ENCODE results near the gene TM9SF4.
A peak's percentile ranks its signal among the peaks of the same experiment; 100 is the strongest.
"Not testable (repeated sequence)": the region's sequence is repeated elsewhere in the genome, so short reads cannot be mapped to it uniquely, and the experiment has no call there.

The TM9SF4 gene

DNA sequence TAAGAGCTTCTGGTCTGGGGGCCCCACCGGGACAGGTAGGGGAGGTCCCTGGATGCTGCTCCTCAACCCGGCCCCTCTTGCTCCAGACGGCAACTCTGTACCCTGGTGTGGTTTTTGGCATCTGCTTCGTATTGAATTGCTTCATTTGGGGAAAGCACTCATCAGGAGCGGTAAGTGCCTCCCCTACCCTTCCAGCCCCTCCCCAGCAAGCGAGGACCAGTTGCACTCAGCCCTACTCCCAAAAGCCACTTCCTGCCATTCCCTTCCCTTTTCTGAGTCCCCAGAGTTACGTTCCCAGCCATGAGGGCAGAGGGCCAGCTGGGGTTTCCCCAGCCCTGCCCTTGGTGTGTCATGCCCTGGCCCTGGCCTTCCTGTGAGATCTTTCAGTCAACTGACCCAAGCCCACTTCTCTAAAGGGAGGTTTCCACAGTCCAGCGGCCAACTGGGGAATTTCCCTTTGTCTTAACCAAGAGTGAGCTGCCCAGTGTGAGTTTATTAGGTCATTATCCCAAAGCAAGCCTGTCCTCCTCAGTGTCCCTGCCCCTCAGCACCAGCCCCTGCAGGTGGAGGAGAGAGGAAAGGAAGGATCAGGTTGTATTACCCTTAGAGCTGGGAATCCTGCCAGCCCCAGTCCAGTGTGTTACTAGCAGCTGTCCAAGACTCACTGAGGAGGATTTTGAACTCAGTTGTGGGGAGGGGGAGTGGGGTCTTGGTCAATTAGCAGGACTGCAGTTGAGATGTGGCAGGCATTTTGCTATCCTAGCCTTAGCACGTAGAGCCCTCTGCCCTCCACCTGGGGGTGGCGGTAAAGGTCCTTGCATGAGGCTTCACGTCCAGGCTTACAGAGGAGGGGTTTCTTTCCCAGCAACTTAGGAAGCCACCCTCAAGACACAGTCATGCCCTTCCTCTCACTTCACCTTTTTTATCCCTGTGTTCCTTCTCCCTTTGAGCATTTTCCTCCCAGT is 45.8 kb downstream of the TM9SF4 start:
- peak in 44 of 56 donors; percentile 9 to 69 (median 34) for DNase-seq

DNA sequence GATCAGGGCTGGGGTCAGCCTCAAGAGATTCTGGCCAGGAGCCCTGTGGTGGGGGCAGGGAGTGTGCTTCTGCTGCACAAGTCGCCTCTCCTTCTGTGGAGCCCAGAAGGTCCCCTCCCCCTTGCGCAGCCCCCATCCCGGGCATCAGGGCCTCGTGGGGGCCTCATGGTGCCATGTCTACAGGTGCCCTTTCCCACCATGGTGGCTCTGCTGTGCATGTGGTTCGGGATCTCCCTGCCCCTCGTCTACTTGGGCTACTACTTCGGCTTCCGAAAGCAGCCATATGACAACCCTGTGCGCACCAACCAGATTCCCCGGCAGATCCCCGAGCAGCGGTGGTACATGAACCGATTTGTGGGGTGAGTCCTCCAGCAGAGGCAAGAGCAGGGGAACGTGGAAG is 48.1 kb downstream of the TM9SF4 start:
- no peak for DNase-seq

DNA sequence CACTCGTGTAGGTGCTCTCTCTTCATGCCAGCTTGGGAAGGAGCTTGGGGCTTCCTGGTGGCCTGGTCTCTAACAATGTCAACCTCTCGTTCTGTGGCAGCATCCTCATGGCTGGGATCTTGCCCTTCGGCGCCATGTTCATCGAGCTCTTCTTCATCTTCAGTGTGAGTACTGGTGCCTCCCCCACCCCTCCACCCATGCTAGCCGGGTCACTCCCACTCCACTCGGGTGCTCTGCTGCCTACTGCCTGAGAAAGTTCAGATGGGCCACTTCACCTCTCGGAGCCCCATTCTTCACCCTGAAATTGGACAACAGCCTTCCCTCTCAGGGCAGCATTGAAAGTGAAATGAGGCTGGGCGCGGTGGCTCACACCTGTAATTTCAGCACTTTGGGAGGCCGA is 48.8 kb downstream of the TM9SF4 start:
- no peak for DNase-seq

DNA sequence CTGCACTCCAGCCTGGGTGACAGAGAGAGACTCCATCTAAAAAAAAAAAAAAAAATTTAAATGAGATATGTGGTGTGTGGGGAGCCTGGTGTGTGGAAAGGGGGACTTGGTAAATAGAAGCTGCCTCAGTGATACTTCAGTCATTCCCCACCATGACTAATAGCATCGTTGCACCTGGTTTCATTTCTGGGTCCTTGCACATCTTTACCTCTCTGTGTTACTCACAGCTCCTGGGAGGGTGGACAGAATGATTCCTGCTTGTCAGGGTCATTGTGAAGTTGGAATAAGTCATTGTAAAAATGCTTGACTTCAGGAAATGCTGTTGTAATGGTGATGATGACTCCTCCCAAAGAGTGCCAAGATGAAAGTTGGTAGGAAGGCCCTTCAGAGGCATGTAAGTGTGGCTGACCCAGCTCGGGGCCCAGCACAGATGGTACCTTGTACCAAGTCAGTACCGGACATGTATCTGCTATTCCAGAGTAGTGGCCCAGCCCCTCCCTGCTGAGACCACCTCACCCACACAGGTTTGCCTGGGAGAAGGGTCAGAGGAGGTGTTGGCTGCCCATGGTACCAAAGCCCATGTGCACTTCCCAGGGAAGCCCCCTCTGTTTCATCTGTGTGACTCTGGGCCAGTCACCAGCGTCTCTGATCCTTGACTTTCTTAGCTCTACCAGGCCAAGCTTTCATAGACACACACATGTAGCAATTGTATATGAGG is 49.6 kb downstream of the TM9SF4 start:
- no peak for DNase-seq

DNA sequence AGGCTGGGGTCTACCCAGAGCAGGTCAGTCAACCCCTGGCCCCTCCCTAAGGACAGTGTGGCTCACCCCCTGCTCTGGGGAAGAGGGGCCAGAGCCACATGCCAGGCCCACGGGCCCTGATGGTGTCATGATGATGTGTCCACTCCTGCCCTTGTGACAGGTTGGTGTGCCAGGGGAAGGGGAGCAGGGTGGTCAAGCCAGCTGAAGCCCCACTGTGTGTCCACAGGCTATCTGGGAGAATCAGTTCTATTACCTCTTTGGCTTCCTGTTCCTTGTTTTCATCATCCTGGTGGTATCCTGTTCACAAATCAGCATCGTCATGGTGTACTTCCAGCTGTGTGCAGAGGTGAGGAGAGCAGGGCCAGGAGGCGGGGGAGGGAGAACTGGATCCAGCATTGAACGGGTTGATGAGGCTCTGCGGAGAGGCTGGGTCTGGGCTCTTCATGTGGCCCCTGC is 50.3 kb downstream of the TM9SF4 start:
- DNase-seq = no peak

DNA sequence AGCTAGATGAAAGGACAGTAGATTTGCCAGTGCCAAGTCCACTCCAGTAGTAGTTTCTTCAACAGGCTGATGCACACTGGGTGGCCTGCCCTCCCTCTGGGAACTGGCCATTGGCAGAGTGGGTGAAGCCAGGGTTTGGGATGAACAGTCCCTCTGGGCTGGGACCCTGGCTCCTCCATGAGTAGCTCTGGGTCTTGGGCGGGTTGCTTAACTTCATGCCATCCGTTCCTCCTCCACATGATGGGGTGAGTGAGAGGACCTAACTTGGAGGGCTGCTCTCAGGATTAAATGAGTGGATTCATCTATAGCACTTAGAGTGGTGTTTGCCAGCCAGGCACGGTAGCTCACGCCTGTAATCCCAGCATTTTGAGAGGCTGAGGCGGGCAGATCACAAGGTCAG is 50.8 kb downstream of the TM9SF4 start:
- DNase-seq = no peak

DNA sequence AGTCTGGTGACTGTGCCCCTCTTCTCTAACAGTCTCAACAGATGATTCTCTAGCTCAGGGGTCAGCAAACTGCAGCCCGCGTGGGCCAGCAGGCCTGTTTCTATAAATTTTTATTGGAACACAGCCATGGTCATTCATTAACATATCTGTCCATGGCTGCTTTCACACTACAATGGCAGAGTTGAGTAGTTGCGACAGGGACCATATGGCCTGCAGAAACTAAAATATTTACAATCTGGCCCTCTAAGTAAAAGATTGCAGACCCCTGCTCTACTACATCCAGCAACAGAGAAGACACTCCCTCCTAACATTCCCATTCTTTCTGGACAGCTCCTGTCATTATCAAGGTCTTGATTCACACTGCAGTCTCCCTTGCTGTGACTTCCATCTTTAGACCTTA is 52.8 kb downstream of the TM9SF4 start:
- DNase-seq = no peak

DNA sequence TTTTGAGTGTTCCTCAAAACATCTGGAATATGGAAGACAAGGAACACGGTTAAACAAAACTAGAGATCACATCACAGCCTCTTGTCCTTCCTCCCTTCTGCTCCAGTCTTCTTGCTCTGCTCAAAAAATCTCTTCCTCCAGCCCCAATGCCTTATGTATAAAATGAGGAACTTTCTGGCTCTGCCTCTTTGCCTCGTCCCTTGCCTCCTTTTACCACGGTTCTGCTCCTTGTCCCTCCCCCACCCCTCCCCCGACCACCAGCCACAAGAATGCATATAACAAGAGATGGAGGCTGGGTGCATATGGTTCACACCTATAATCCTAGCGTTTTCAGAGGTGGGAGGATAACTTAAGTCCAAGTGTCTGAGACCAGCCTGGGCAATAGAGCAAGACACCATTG is 54.4 kb downstream of the TM9SF4 start:
- DNase-seq = no peak

DNA sequence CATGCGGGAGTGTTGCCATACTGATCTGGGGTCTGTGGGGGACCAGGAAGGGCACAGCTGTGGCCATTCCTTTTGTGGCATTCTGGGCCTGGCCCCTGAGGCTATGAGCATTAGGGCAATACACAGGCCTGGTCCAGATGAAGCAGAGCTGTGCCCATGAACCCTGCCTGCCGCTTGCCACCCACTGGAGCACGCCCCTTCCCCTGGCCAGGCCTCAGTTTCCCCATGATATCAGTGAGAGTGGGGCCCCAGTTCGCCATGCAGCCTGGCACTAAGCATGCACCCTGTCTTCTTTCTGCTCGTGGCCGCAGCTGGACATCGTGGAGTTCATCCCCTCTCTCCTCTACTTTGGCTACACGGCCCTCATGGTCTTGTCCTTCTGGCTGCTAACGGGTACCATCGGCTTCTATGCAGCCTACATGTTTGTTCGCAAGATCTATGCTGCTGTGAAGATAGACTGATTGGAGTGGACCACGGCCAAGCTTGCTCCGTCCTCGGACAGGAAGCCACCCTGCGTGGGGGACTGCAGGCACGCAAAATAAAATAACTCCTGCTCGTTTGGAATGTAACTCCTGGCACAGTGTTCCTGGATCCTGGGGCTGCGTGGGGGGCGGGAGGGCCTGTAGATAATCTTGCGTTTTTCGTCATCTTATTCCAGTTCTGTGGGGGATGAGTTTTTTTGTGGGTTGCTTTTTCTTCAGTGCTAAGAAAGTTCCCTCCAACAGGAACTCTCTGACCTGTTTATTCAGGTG is 55.6 kb downstream of the TM9SF4 start:
- no peak for DNase-seq

DNA sequence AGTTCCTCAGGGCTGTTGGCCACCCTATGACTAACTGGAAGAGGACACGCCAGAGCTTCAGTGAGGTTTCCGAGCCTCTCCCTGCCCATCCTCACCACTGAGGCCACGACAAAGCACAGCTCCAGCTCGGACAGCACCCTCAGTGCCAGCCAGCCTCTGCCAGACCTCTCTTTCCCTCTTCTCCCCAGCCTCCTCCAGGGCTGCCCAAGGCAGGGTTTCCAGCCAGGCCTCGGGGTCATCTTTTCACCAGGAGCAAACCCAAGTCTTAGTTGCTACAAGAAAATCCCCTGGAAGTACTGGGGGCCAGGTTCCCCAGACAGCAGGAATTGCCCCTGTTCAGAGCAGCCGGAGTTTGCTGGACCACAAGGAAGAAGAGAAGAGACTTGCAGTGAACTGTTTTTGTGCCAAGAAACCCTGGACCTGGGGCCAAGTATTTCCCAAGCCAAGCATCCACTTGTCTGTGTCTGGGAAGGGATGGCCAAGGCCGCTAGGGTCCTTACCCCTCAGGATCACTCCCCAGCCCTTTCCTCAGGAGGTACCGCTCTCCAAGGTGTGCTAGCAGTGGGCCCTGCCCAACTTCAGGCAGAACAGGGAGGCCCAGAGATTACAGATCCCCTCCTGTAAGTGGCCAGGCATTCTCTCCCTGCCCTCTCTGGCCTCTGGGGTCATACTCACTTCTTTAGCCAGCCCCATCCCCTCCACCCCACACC is 56.5 kb downstream of the TM9SF4 start:
- no peak for DNase-seq

DNA sequence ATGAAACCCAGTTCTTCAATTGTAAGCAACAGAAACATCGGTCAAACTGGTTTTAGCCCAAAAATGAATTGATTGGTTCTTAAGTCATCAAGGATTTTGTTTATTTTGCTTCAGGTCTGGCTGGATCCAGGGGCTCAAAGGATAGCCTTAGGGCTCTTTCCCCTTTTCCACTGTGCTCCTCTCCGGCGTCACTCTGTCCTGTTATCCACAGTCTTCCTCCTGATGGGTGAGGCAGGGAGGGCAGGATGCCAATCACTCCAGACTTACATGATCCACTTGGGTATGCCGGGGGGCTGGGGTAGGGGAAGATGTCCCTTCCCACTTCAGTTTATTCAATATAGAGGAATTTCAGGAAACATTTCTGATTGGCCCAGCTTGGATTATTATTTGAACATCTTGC is 58.0 kb downstream of the TM9SF4 start:
- DNase-seq = no peak

DNA sequence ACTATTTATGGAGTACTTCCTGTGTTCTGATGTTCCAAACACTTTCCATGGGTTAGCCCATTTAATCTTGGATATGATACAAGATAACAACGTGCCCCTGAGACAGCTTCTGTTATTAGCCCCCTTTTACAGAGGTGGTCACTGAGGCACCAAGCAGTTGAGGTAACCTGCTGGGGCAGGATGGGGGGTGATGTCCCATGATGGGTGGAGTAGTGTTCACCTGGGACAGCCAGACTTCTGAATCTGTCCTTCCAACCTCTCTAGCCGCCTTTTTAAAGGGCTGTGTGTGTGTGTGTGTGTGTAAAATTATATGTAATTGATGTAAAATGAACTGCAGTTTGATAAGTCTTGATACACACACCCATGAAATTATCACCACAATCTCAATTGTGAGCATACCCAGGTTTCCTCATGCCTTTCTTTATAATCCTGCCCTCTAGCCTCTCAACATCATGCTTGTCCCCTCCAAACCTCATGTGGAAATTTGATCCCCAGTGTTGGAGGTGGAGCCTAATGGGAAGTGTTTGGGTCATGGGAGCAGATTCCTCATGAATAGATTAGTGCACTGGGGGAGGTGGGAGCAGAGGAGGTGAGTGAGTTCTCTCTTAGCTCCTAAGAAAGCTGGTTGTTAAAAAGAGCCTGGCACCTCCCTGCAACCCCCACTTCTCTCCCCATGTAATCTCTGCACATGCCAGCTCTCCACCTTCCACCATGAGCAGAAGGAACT is 58.8 kb downstream of the TM9SF4 start:
- DNase-seq = no peak

DNA sequence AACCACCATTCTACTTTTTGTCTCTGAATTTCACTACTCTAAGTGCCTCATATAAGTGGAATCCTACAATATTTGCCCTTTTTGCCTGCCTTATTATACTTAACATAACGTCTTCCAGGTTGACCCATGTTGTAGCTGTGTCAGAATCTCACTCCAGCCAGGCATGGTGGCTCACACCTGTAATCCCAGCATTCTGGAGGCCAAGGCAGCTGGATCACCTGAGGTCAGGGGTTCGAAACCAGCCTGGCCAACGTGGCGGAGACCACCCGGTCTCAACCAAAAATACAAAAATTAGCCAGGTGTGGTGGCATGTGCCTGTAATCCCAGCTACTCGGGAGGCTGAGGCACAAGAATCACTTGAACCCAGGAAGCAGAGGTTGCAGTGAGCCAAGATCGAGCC is 68.2 kb downstream of the TM9SF4 start:
- not testable (repeated sequence) for DNase-seq

DNA sequence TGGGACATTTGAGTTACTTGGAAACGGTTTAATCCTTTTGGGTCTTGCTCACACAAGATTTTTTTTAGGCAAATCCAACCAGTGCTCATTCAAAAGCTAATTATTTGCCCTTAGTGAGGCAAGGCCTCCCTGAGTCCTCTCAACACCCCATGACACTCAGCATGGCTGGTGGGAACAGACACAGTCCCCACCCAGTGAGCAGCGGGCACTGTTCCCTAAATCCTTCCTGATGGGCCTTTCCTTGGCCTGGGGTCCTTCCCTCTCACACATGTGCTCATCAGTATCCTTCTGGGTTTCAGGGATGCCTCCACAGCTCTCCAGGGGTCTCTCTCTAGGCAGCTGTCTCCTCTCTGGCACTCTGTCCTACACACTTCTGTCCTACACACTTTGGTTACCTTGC is 70.0 kb downstream of the TM9SF4 start:
- DNase-seq = no peak

DNA sequence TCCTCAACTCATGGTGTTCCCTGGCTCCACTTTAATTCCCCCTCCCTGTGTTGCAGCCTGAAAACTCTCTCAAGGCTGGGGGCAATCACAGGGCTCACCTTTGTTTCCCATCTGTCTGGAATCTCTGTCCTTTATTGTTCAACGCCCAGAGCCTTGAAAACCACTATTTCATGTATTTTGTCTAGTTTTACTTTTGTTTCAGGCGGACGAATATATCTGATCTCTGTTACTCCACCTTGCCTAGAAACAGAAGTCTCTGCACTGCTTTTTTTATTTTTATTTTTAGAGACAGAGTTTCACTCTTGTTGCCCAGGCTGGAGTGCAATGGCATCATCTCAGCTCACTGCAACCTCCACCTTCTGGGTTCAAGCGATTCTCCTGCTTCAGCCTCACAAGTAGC is 70.4 kb downstream of the TM9SF4 start:
- DNase-seq = no peak

DNA sequence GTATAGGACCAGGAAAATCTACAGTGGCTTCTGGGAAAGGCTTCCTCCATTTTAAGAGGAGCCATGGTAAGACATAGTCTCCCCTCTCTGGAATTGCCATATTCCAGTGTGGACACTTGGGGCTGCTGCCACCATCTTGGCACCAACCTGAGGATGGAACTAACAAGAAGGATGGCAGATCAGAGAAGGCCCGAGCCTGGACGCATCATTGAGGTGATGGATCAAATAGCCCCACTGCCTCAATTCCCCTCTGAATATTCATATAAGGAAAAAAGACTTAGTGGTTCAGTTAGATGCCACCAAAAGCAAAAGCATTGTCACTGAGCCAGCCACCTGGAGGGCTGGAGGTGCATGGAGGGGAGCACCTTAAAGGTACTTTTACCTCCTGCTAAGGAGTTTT is 72.1 kb downstream of the TM9SF4 start:
- no peak for DNase-seq

DNA sequence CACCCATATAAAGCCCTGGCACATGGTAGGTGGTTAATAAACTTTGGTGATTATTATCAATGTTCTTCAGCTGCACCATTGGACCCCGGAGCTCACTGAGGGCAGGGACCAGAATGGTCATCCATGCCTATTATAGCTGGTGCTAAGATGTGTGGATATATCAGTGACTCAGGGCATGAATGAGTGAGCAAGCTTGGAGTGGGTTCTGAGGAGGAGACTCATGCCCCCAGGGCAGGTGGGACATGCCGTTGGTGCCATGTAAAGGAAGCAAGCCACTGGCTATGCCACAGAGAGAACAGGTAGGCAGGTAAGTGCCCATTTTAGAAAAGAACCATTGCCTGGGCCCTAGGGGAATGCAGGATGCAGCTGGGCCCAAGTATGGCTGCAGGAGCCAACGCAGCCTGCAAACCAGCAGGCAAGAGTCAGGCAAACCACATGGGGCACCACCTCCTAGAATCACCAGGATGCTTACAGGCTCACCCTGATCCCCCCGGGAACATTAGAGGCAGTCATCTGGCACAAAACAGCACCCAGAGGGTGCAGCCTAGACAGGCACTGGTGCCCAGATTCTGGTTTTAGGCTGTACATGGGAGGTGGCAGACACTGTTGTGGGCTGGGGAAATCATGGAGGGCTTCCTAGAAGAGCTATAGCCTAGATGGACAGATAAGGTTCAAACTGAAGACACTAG is 74.6 kb downstream of the TM9SF4 start:
- no peak for DNase-seq

DNA sequence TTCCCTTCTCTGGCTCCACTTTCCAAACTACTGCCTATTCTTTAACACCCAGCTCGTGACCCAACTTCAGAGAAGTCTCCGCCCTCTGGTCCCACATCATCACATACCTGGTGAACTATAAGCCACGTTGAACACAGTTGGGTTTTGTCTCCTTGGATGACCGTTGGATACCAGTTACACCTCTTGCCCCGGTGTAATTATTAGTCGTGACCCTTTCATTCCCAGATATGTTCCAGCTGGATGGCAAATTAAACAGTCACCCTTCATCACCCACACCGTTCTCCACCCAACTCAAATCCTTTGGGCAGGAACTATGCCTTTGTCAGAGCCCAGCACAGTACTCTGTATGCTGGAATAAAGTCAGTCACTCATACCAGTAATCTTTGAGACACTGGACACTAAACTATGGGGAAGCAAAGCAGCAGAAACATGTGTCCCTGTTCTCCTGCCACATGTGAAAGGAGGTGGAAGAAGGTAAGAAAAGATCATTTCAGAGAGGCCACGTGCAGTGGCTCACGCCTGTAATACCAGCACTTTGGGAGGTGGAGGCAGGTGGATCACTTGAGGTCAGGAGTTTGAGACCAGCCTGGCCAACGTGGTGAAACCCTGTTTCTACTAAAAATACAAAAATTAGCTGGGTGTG is 75.6 kb downstream of the TM9SF4 start:
- DNase-seq = no peak

DNA sequence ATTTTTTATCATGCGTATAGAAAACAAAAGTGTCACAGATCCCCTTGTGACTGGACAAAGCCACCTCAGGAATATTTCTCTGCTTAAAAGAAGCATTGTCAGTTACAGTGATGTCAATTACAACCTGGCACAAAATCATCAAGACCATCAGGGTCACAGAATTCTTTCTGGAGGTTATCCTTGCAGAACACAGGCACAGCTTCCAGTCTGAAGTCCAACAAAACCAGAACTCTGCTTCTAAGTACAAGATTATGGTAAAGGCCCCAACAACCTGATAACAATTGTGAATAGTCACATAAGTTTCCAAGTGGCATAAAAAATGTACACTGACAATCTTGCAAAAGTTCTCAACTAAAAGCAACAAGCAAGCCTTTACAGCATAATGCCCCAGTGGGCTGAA is 77.0 kb downstream of the TM9SF4 start:
- DNase-seq = no peak
